GM12878 (cell line): ENCODE results near the gene TRPC6.

Experiments used
- CBFB ChIP-seq: IDR thresholded peaks from 2 replicates; pipeline ENCODE4 v1.6.1; 2016; ENCODE audit warnings: antibody characterized with exemption, low read depth
- CBX3 ChIP-seq: fragments of 200-600 bp; sonication (generic); IDR thresholded peaks from 2 replicates; pipeline ENCODE4 v1.6.1; 2016; ENCODE audit warnings: low read depth, borderline replicate concordance
- MXI1 ChIP-seq: fragments of 150-350 bp; IDR thresholded peaks from 2 replicates; pipeline ENCODE4 v1.6.1; 2011; ENCODE audit warnings: low read depth, mild to moderate bottlenecking, inconsistent platforms, low read length, improper control_type of control experiment
- NFYB ChIP-seq: IDR thresholded peaks from 2 replicates; pipeline ENCODE4 v1.6.1; 2011; ENCODE audit warnings: low read depth, mild to moderate bottlenecking, low read length, improper control_type of control experiment, moderate library complexity; ENCODE audit not compliant: insufficient read depth
- NR2C2 ChIP-seq: IDR thresholded peaks from 2 replicates; pipeline ENCODE4 v1.6.1; 2011; ENCODE audit warnings: borderline replicate concordance, low read depth; ENCODE audit not compliant: control insufficient read depth, insufficient read length
- POLR2A ChIP-seq: IDR thresholded peaks from 2 replicates; pipeline ENCODE4 v1.6.1; 2011; ENCODE audit warnings: low read depth, mild to moderate bottlenecking, low read length
- POLR2AphosphoS5 ChIP-seq: IDR thresholded peaks from 2 replicates; pipeline ENCODE4 v1.6.1; 2011; ENCODE audit warnings: mild to moderate bottlenecking, low read length, inconsistent platforms
- RAD51 ChIP-seq: fragments of 450-650 bp; IDR thresholded peaks from 2 replicates; pipeline ENCODE4 v1.6.1; 2016; ENCODE audit warnings: moderate library complexity, mild to moderate bottlenecking, inconsistent platforms
- RB1 ChIP-seq: fragments of 450-650 bp; formaldehyde crosslinking; IDR thresholded peaks from 2 replicates; pipeline ENCODE4 v1.6.1; 2017; ENCODE audit warnings: mild to moderate bottlenecking, borderline replicate concordance
- TF ChIP-seq, protein P1 (sequence below): IDR thresholded peaks from 2 replicates; pipeline ENCODE4 v1.6.1; 2011; ENCODE audit warnings: borderline replicate concordance, low read depth, mild to moderate bottlenecking, moderate library complexity, mixed read lengths, low read length; ENCODE audit not compliant: insufficient read depth; ENCODE audit errors: extremely low read length
- TF ChIP-seq, protein P2 (sequence below): fragments of 450-650 bp; formaldehyde crosslinking; IDR thresholded peaks from 2 replicates; pipeline ENCODE4 v1.5.0; 2022; ENCODE audit warnings: mild to moderate bottlenecking, missing genetic modification characterization

DNA sequence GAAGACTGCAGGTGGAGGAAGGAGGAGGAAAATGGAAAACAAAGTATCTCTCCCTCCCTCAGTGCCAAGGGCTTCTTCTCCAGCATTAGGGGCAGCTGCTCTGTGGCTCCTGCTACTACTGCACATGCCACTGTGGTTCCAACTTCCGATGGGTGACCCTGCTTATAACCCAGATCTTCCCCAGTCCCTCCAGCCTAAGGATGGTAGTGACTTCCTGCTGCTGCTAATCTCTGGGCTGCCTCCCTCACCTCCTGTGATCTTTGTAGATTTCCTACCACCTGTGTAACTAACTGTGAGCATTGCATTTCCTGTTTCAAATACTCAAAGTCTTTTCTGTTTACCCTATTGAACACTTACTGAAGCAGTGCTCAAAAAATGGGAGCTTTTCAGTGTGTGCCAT is 28.7 kb upstream of the TRPC6 start:
- TF ChIP-seq POLR2AphosphoS5 (no peak), NR2C2 (no peak), CBFB (no peak), RAD51 (no peak), CBX3 (no peak), MXI1 (no peak), POLR2A (no peak), NFYB (no peak), RB1 (no peak)
- TF ChIP-seq, protein P1, sequence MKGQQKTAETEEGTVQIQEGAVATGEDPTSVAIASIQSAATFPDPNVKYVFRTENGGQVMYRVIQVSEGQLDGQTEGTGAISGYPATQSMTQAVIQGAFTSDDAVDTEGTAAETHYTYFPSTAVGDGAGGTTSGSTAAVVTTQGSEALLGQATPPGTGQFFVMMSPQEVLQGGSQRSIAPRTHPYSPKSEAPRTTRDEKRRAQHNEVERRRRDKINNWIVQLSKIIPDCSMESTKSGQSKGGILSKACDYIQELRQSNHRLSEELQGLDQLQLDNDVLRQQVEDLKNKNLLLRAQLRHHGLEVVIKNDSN: no peak
- TF ChIP-seq, protein P2, sequence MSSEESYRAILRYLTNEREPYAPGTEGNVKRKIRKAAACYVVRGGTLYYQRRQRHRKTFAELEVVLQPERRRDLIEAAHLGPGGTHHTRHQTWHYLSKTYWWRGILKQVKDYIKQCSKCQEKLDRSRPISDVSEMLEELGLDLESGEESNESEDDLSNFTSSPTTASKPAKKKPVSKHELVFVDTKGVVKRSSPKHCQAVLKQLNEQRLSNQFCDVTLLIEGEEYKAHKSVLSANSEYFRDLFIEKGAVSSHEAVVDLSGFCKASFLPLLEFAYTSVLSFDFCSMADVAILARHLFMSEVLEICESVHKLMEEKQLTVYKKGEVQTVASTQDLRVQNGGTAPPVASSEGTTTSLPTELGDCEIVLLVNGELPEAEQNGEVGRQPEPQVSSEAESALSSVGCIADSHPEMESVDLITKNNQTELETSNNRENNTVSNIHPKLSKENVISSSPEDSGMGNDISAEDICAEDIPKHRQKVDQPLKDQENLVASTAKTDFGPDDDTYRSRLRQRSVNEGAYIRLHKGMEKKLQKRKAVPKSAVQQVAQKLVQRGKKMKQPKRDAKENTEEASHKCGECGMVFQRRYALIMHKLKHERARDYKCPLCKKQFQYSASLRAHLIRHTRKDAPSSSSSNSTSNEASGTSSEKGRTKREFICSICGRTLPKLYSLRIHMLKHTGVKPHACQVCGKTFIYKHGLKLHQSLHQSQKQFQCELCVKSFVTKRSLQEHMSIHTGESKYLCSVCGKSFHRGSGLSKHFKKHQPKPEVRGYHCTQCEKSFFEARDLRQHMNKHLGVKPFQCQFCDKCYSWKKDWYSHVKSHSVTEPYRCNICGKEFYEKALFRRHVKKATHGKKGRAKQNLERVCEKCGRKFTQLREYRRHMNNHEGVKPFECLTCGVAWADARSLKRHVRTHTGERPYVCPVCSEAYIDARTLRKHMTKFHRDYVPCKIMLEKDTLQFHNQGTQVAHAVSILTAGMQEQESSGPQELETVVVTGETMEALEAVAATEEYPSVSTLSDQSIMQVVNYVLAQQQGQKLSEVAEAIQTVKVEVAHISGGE (CRISPR knock-in tag): no peak
